ENCODE measurements around the gene DEFB113. TPM values are rescaled to one million over a fixed set of nuclear protein-coding genes. Genes with fewer than 3 reads are reported as not detected.
"Not testable (repeated sequence)": the region's sequence is repeated elsewhere in the genome, so short reads cannot be mapped to it uniquely, and the experiment has no call there.

DEFB113 gene, protein sequence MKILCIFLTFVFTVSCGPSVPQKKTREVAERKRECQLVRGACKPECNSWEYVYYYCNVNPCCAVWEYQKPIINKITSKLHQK
- total RNA-seq: not detected
- long read RNA-seq: 0 reads

DNA sequence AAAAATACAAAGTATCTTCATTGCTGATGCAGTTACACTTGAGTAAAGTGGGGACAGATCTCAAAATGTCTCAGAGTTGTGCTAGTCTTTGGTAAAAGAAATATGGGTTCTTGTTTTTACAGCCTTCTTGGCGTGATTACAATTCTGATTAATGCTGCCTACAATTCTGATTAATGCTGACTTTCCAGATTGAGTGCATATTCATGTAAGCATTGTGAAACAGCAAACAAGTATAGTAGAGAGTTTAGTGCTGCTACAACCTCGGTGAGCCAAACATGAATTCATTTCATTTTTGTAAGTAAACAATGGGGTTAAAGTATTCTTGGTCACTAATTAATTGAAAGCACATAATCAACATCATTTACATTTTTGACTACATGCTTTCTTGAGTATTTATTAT, at the start of gene DEFB113:
TSS of gene DEFB113 (minus strand) at position 21 of the 400 bp plus-strand sequence. CDS start at position 21, 0 bp downstream.
- intact Hi-C loops (cut with DNase I, micrococcal nuclease): no loop called here

GRCh38 chr6:50007819-50008218, 38.4 kb upstream of the DEFB113 start:
- no peak for DNase-seq
- ATAC-seq: no peak
- intact Hi-C loops (cut with DNase I, micrococcal nuclease): no loop called here

More for the DNA sequence above, at the start of gene DEFB113:
- DNase-seq (no peak), ATAC-seq (no peak)

- intact Hi-C loops (cut with DNase I, micrococcal nuclease): no loop called here
- no peak for DNase-seq
- no peak for ATAC-seq
Measured at GRCh38 chr6:50003139-50003538, 33.7 kb upstream of the DEFB113 start.

- DNase-seq: no peak
- ATAC-seq: no peak
- intact Hi-C loops (cut with DNase I, micrococcal nuclease): no loop called here
Measured at GRCh38 chr6:49995278-49995677, 25.9 kb upstream of the DEFB113 start.

DNA sequence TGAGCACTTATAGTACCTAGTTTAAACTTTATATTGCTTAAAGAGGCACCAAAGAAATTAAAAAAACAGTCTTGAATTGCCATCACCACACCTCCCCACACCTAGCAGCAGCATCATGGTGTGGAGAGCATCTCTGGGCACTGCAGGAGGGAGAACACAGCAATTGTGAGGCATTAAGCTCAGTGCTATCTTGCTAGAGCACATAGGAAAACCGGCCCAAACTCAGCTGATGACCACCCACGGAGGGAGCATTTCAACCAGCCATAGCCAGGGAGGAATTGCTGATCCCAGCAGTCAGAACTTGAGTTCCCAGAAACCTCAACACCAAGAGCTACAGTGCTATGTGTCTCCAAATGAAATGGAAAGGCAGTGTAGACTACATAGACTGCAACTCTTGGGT, 19.5 kb upstream of the DEFB113 start:
- DNase-seq (no peak), ATAC-seq (no peak)
- intact Hi-C loops (cut with DNase I, micrococcal nuclease): no loop called here

DNA sequence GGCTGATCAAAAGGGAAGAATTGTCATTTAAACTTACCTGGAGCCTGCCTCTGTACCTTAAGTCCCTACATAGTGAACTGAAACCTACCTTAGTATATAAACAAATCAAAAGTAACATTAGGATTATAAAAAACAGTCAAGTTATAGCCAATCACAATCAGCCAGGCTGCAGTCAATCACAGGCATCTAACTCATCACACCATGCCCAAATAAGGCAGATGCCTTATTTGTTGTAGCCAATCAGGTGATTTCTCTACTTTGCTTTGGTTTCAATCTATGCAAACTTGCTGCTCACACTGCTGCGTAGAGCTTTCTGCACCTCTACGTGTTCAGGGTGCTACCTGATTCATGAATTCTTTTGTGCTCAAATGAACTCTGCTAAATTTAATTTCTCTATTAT, 18.3 kb upstream of the DEFB113 start:
- ATAC-seq (no peak), DNase-seq (no peak)
- intact Hi-C loops (cut with DNase I, micrococcal nuclease): no loop called here

DNA sequence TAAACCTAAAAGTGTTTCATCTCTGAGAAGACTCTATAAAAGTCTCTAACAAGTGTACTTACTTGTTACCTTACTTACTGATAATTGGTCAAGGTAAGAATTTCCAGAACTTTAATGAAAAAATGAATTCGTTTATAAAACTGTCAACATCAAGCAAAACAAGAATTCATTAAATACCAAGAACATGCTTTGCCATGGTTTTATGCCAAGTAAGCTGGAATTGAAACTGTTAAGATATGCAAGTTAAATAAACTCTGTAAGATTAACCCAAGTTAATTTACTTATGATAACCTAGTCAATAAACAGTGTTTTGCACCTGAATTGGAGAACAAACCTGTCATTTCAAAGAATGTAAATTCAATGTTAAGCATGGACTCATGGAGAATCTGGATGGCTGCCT, 17.1 kb upstream of the DEFB113 start:
- ATAC-seq (no peak), DNase-seq (no peak)
- intact Hi-C loops (cut with DNase I, micrococcal nuclease): no loop called here

DNA sequence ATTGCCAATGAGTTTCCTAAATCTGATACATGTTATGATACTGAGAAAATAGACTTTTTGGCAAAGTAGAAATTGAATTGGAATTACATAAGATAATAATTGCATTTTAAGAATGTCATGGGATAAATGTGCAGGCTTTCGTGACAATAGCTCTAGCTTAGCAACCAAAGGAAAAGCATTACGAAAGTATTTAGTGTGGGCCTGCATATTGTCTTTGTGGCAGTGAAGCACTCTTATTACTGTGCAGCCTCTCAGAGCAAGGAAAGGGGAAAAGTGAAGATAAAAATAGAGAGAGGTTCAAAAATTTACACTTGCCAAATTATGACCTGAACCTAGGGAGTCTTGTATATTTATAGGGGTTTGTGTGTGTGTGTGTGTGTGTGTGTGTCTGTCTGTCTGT, 12.6 kb upstream of the DEFB113 start:
- intact Hi-C loops (cut with DNase I, micrococcal nuclease): no loop called here
- ATAC-seq (no peak), DNase-seq (no peak)

DNA sequence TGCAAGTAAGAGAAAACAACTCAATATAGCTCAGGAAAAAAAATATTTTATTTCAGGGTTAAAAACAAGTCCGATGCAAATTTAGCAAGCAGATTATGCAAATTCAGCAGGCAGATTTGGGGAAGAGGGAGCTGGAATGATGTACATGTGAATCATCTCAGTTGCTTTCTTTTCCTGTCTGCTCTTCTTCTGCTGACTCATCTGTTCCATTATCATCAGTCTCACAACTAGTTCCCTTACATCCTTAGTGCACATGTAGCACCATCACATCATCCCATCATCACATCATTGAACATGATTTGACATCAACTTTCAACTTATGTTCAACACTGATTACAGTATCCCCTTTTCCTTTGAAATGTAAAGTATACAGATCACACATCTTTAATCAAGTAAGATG, 11.5 kb upstream of the DEFB113 start:
- intact Hi-C loops (cut with DNase I, micrococcal nuclease): no loop called here
- no peak for ATAC-seq
- no peak for DNase-seq

- DNase-seq (no peak), ATAC-seq (no peak)
- intact Hi-C loops (cut with DNase I, micrococcal nuclease): no loop called here
Measured at GRCh38 chr6:49979584-49979983, 10.2 kb upstream of the DEFB113 start.

- intact Hi-C loops (cut with DNase I, micrococcal nuclease): no loop called here
- ATAC-seq (no peak), DNase-seq (no peak)
Measured at GRCh38 chr6:49978332-49979226, 9.2 kb upstream of the DEFB113 start.

DNA sequence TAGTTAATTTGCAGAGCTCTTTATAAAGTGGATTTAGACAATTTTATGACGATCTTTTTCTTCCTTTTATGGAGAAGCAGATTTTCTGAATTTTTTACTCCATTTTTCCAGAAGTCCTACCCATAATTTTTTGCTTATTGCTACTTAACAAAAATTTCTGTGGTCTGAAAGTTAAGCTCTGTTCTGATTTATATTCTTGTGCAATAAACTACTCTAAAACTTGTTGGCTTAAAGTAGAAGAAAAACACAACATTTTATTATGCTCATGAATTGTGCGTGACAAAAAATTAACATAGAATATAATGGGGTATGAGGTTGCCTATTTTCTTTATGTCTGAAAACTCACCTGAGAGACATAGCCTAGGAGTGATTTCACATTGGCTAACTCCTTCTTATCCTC, 2.6 kb downstream of the DEFB113 start:
- intact Hi-C loops (cut with DNase I, micrococcal nuclease): no loop called here
- ATAC-seq: no peak
- no peak for DNase-seq

DNA sequence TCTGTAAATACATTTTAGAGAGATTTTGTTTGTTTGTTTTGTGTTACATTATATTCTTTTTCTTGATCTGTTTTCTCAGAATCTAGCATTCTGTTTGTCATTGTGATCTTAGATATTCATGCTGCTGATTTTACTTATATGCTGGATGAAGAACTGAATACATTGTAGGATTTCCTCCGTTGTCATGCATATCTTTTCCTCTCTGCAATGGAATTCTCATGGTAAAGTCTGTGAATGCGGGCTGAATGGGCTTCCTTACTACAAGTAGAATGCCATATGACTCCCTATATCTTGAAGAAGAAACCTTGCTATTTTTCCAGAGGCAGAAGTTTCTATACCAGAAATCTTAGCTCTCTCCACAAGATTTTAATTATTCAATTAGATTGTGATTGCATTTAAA, 3.1 kb downstream of the DEFB113 start:
- ATAC-seq (no peak), DNase-seq (no peak)
- intact Hi-C loops (cut with DNase I, micrococcal nuclease): no loop called here

DNA sequence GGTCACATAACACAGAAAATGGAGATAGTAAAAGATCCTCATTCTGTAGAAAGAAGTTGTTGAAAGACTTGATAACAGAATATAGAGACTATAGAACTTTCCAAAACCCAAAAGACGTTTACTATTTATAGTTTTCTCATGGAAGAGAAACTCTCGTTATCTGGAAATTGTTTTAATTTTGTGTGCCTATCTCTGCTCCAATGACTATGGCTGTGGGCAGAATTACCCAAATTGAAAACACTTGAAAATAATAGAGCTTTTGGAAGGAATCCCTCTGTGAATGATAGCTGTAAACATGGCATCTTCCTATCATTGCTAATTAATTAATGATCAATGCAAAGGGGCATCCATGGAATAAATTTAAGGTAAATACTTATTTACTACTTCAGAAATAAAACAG, 5.4 kb downstream of the DEFB113 start, which contains the start of gene DEFB114:
TSS of gene DEFB114 (minus strand) at position 101 of the 400 bp plus-strand sequence. CDS start at position 42, 59 bp downstream.
- intact Hi-C loops (cut with DNase I, micrococcal nuclease): no loop called here
- ATAC-seq (no peak), DNase-seq (no peak)

DNA sequence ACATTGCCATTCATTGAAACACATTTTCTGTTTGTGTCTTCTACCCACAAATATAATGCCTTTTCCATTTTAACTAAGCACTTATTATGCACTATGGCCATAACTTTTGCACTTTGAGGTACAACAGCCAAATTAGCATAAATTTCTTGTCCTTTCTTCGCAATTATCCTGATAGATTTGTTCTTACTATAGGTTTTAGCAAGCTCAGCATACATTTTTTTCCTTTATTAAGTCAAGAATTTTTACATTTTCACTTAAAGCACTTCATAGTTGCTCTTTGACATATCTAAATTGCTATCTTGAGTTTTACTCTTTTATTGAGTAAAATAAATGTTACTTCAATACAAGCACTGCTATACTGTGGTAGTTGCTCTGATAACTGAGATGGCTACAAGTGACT, 11.2 kb downstream of the DEFB113 start:
- DNase-seq (no peak), ATAC-seq (no peak)
- intact Hi-C loops (cut with DNase I, micrococcal nuclease): no loop called here

- intact Hi-C loops (cut with DNase I, micrococcal nuclease): no loop called here
- DNase-seq (no peak), ATAC-seq (no peak)
Measured at GRCh38 chr6:49955847-49956246, 13.6 kb downstream of the DEFB113 start.

DNA sequence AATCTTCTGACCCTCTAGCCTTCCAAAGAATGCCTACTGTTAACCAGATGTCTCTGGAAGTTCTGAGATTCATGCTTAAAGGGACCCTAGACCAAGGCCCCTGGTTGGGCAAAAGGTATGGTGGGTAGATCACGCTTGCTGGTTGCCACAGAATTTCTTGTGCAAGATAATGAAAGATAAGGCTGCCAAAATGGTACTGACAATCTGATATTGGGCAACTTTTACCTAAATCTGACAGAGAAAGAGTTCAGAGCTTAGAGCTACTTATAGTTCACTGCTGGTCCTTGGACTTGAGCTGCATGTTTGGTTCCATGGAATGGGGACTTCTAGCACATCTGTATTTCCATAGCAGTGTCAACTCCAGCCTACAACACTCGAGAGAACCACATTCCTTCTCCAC, 17.5 kb downstream of the DEFB113 start:
- intact Hi-C loops (cut with DNase I, micrococcal nuclease): no loop called here
- DNase-seq (no peak), ATAC-seq (no peak)

GRCh38 chr6:49950415-49950751, 19.0 kb downstream of the DEFB113 start:
- ATAC-seq (no peak), DNase-seq (no peak)
- intact Hi-C loops (cut with DNase I, micrococcal nuclease): no loop called here

DNA sequence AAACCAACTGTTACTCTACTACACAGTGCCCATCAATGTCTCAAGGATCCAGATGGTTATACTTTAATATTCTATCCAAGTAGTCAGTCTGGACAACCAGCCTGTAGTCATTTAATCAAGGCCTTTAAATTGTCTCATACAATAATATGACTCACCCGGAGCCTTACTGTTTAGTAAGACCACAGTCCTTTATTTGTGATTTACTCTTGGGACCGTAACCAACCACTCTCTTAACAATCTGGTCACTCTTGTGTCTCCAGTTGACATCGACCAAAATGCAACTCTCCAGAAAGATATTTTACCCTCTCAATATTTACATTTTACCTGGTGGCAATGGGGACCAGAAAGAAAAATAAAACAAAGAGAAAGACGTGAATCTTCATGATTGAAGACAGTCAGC, 20.4 kb downstream of the DEFB113 start:
- intact Hi-C loops (cut with DNase I, micrococcal nuclease): no loop called here
- no peak for ATAC-seq
- DNase-seq: no peak

DNA sequence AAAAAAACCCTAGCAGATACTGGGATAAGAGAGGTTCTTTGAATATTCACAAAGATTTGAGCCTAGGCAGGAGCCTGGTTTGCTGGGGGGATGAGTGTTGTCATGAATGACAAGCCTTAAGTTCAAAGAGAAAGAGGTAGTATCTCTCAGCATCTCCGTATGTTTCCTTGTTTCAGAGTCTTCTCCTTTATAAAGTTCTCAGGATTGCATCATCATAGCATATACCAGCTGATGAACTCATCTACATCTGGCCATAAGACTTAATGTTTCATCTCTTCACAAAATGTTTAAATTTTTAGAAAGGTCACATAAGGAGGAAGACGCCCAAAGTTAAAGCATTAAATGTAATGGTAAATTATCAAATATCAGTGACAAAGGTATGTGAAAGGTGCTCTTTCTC, 22.6 kb downstream of the DEFB113 start:
- DNase-seq: no peak
- intact Hi-C loops (cut with DNase I, micrococcal nuclease): no loop called here
- no peak for ATAC-seq

- ATAC-seq; intact Hi-C loops (cut with DNase I, micrococcal nuclease); DNase-seq: not testable (repeated sequence)
Measured at GRCh38 chr6:49944068-49944467, 25.4 kb downstream of the DEFB113 start.
